ENCODE data around the gene PYCR2. TPM values are rescaled to one million over a fixed set of nuclear protein-coding genes. Genes with fewer than 3 reads are reported as not detected.

PYCR2 gene
- total RNA-seq, 1 donor from 2014 or later, result 38.1 TPM

DNA sequence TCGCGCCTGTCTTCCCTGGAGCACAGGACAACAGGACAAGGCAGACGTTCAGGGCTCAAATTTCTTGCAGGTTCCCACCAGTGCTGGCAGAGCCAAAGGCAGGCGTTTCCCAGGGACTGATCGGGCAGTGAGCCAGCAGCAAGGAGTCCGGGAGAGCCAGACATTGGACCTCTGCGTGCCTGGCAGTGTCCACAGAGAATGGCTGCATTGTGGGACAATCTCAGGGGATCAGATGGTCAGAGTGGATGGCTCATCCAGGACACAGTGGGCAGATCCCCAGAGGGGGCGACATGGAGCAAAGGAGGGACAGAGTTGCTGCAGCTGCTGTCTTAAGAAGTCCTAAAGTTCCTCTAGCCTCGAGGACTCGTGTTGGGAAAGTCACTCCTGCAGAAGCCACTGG lies 46.5 kb downstream of the PYCR2 start:
- no peak overlapping the region for H3K4me3 ChIP-seq (ENCODE audit: insufficient read depth, low read depth, low read length)
- TF ChIP-seq EZH2 (IDR thresholded peaks at IDR 0.05; ENCODE audit: insufficient read depth, low read length), result no peak
- TF ChIP-seq, protein P1, sequence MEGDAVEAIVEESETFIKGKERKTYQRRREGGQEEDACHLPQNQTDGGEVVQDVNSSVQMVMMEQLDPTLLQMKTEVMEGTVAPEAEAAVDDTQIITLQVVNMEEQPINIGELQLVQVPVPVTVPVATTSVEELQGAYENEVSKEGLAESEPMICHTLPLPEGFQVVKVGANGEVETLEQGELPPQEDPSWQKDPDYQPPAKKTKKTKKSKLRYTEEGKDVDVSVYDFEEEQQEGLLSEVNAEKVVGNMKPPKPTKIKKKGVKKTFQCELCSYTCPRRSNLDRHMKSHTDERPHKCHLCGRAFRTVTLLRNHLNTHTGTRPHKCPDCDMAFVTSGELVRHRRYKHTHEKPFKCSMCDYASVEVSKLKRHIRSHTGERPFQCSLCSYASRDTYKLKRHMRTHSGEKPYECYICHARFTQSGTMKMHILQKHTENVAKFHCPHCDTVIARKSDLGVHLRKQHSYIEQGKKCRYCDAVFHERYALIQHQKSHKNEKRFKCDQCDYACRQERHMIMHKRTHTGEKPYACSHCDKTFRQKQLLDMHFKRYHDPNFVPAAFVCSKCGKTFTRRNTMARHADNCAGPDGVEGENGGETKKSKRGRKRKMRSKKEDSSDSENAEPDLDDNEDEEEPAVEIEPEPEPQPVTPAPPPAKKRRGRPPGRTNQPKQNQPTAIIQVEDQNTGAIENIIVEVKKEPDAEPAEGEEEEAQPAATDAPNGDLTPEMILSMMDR (IDR thresholded peaks at IDR 0.05; ENCODE audit: insufficient read depth, low read depth, low read length), result peak; percentile 59
- H3K36me3 ChIP-seq (ENCODE audit: insufficient read depth, low read length), result no peaks in the 10 kb centered on the region
- no peak overlapping the region for H3K9ac ChIP-seq (ENCODE audit: low read length)
- H4K20me1 ChIP-seq (ENCODE audit: insufficient read depth, low read length), result peaks cover 62% of the 10 kb centered on the region
- no peak overlapping the region for H3K27ac ChIP-seq (ENCODE audit: low read depth, low read length)
- no peak overlapping the region for H3K27ac Mint-ChIP-seq (ENCODE audit: unreplicated experiment)
- H3K9me3 ChIP-seq (ENCODE audit: insufficient read depth, low read depth, low read length), result no peaks in the 10 kb centered on the region
- DNase-seq (ENCODE audit: low read depth) (no peak), FAIRE-seq (no peak)
- H3K4me1 Mint-ChIP-seq (ENCODE audit: low read depth, unreplicated experiment), result peaks cover 7% of the 10 kb centered on the region
- H3K27me3 Mint-ChIP-seq (ENCODE audit: low read depth, unreplicated experiment), result no peaks in the 10 kb centered on the region
- no peaks in the 10 kb centered on the region for H3K79me2 ChIP-seq (ENCODE audit: insufficient read depth, low read length)
- no peak overlapping the region for H3K4me2 ChIP-seq (ENCODE audit: low read length)
- no peaks in the 10 kb centered on the region for H3K9me3 Mint-ChIP-seq (ENCODE audit: unreplicated experiment)
- H3K4me1 ChIP-seq (ENCODE audit: insufficient read depth, low read length), result peaks cover 9% of the 10 kb centered on the region
- peaks cover 14% of the 10 kb centered on the region for H3K36me3 Mint-ChIP-seq (ENCODE audit: low read depth, unreplicated experiment)
- no peaks in the 10 kb centered on the region for H3K27me3 ChIP-seq (ENCODE audit: insufficient read depth, low read length)
- H2AFZ ChIP-seq (ENCODE audit: low read depth, low read length), result no peak overlapping the region
- H3K4me3 Mint-ChIP-seq (ENCODE audit: unreplicated experiment), result no peak overlapping the region

DNA sequence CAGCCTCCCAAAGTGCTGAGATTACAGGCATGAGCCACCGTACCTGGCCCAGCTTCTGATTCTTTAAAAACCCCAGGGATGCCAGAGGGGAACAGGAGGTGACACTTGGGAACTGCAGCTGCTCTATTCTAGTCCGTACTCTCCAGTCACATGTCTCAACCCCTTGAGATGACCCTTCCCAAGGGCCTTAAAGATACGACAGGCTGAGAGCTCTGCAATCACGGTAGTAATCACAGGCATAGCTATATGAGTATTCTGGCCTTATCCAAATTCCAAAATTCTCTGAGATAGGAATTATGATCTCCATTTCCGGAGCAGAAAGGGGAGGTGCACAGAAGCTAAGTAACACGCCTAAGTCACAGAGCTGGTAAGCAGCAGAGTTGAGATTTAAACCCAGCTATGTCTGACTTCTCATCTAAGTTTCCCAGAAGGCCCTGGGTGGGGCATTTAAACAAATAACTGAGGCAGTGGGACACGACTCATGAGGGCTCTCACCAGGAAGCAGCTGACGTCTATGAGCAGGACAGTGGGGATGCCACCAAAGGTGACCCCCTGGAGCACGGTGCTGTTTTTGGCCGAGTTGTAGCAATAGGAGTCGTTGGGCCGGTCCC lies 47.0 kb downstream of the PYCR2 start:
- no peaks in the 10 kb centered on the region for H3K9me3 Mint-ChIP-seq (ENCODE audit: unreplicated experiment)
- Histone ChIP-seq H4K20me1 (ENCODE audit: insufficient read depth, low read length) (peaks cover 63% of the 10 kb centered on the region), H3K9me3 (ENCODE audit: insufficient read depth, low read depth, low read length) (no peaks in the 10 kb centered on the region), H3K79me2 (ENCODE audit: insufficient read depth, low read length) (no peaks in the 10 kb centered on the region), H3K27me3 (ENCODE audit: insufficient read depth, low read length) (no peaks in the 10 kb centered on the region), H3K27ac (ENCODE audit: low read depth, low read length) (no peak overlapping the region), H3K4me1 (ENCODE audit: insufficient read depth, low read length) (peaks cover 13% of the 10 kb centered on the region), H2AFZ (ENCODE audit: low read depth, low read length) (no peak overlapping the region), H3K36me3 (ENCODE audit: insufficient read depth, low read length) (no peaks in the 10 kb centered on the region), H3K4me2 (ENCODE audit: low read length) (no peak overlapping the region), H3K9ac (ENCODE audit: low read length) (no peak overlapping the region), H3K4me3 (ENCODE audit: insufficient read depth, low read depth, low read length) (no peak overlapping the region)
- no peaks in the 10 kb centered on the region for H3K27me3 Mint-ChIP-seq (ENCODE audit: low read depth, unreplicated experiment)
- H3K36me3 Mint-ChIP-seq (ENCODE audit: low read depth, unreplicated experiment), result peaks cover 15% of the 10 kb centered on the region
- FAIRE-seq, result no peak
- TF ChIP-seq, protein P1 (IDR thresholded peaks at IDR 0.05; ENCODE audit: insufficient read depth, low read depth, low read length), result no peak
- no peak for TF ChIP-seq EZH2 (IDR thresholded peaks at IDR 0.05; ENCODE audit: insufficient read depth, low read length)
- H3K4me1 Mint-ChIP-seq (ENCODE audit: low read depth, unreplicated experiment), result peaks cover 7% of the 10 kb centered on the region
- H3K27ac Mint-ChIP-seq (ENCODE audit: unreplicated experiment), result no peak overlapping the region
- no peak overlapping the region for H3K4me3 Mint-ChIP-seq (ENCODE audit: unreplicated experiment)
- DNase-seq (ENCODE audit: low read depth), result no peak

DNA sequence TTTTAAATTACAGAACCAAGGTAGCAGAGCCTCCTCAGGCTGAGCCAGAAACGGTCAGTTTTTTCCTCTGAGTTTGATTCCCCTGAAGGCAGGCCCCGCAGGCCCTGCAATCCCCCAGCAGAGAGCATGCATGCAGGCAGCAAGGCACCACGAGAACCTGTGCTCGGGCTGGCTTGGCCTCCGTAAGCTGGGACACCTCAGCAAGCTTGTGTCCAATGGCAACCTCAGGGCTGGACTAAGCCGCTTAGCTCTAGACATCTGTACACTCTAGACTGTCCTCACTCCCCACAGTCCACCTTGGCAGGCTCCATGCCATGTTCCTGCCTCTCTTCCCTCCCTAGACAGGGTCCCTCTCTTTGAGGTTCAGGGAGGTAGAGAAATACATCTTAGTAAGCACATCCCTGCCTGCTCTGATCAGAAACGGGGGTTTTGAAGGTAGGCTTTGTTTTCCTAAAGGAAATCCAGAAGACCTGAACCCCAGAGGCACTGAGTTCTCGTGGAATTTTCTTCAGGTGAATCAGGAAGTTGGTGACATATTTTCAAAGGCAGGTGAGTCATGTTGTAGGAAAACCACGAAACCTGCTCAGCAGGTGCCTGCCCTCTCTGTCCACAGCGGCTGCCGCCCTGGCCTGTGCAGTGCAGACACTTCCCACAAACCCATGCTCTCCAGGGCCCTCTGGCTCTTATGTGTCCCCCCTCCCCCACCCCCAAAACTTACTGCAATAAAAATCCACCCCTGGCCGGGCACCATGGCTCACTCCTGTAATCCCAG lies 48.8 kb downstream of the PYCR2 start:
- no peak overlapping the region for H3K27ac Mint-ChIP-seq (ENCODE audit: unreplicated experiment)
- no peak overlapping the region for H2AFZ ChIP-seq (ENCODE audit: low read depth, low read length)
- no peak overlapping the region for H3K27ac ChIP-seq (ENCODE audit: low read depth, low read length)
- peaks cover 11% of the 10 kb centered on the region for H3K4me1 Mint-ChIP-seq (ENCODE audit: low read depth, unreplicated experiment)
- no peak overlapping the region for H3K4me3 ChIP-seq (ENCODE audit: insufficient read depth, low read depth, low read length)
- no peak for DNase-seq (ENCODE audit: low read depth)
- H3K4me2 ChIP-seq (ENCODE audit: low read length), result no peak overlapping the region
- no peak for FAIRE-seq
- no peaks in the 10 kb centered on the region for H3K79me2 ChIP-seq (ENCODE audit: insufficient read depth, low read length)
- H3K27me3 ChIP-seq (ENCODE audit: insufficient read depth, low read length), result no peaks in the 10 kb centered on the region
- no peaks in the 10 kb centered on the region for H3K9me3 Mint-ChIP-seq (ENCODE audit: unreplicated experiment)
- H3K36me3 ChIP-seq (ENCODE audit: insufficient read depth, low read length), result no peaks in the 10 kb centered on the region
- H3K36me3 Mint-ChIP-seq (ENCODE audit: low read depth, unreplicated experiment), result peaks cover 25% of the 10 kb centered on the region
- H3K9me3 ChIP-seq (ENCODE audit: insufficient read depth, low read depth, low read length), result no peaks in the 10 kb centered on the region
- H3K4me1 ChIP-seq (ENCODE audit: insufficient read depth, low read length), result peaks cover 15% of the 10 kb centered on the region
- H3K27me3 Mint-ChIP-seq (ENCODE audit: low read depth, unreplicated experiment), result no peaks in the 10 kb centered on the region
- H4K20me1 ChIP-seq (ENCODE audit: insufficient read depth, low read length), result peaks cover 59% of the 10 kb centered on the region
- H3K4me3 Mint-ChIP-seq (ENCODE audit: unreplicated experiment), result peak overlapping the region; percentile 40
- TF ChIP-seq EZH2 (IDR thresholded peaks at IDR 0.05; ENCODE audit: insufficient read depth, low read length), result no peak
- TF ChIP-seq, protein P1 (IDR thresholded peaks at IDR 0.05; ENCODE audit: insufficient read depth, low read depth, low read length), result no peak
- H3K9ac ChIP-seq (ENCODE audit: low read length), result no peak overlapping the region
